ENCODE measurements around the gene FCER2.
"Not testable (repeated sequence)": the region's sequence is repeated elsewhere in the genome, so short reads cannot be mapped to it uniquely, and the experiment has no call there.

FCER2 gene

DNA sequence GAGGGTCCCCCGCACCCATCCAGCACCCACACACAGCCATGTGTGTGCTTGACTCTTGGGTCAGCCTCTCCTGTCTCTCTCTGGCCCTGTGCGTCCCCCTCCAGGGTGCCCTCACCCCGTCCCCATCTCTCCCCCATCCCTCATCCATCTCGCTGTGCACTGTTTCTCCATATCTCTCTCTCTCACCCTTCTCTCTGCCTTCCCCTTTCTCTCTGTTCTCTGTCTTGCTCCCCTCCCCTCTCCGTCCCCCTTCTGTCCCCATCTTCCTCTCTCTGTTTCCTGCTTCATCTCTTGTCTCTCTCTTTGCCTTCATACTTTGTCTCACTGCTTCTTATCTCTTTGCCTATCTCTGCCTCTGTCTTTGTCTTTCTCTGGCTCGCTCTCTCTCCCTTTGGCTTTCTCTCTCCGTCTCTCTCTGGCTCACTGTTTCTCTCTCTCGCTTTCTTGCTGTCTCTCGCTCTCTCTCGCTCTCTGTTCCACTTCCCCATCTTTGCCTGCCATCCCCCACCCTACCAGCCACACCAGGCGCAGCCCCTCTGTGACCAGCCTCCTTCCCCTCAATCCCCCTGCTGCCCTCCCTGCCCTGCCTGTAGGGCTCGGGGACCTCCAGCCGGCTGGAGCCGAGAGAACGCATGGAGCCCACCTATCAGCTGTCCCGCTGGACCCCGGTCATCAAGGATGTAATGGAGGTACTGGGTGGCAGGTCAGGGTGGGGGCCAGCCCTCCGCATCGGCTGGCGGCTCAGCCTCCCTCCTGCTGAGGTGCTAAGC is 56.1 kb downstream of the FCER2 start:
- Histone ChIP-seq H3K4me3 (ENCODE audit: low read depth, low read length, poor library complexity, severe bottlenecking) (no peak overlapping the region), H2AFZ (ENCODE audit: low read length) (no peak overlapping the region), H3K27me3 (ENCODE audit: insufficient read depth, low read length) (0 out of 2 replicates have a peak, but pooled peaks cover 3% of the 10 kb centered on the region), H3K27ac (ENCODE audit: low read depth, low read length, poor library complexity, severe bottlenecking) (no peak overlapping the region), H3K9me2 (ENCODE audit: low read depth, low read length) (no peaks in the 10 kb centered on the region), H3K4me2 (ENCODE audit: low read length) (no peak overlapping the region), H3K79me2 (ENCODE audit: insufficient read depth, low read length) (no peaks in the 10 kb centered on the region), H3K9ac (ENCODE audit: low read length) (no peak overlapping the region), H3F3A (ENCODE audit: insufficient read depth, low read length) (no peaks in the 10 kb centered on the region), H4K20me1 (ENCODE audit: insufficient read depth, low read length) (no peaks in the 10 kb centered on the region), H3K4me1 (ENCODE audit: insufficient read depth, low read length, severe bottlenecking) (no peaks in the 10 kb centered on the region), H3K9me3 (ENCODE audit: low read length) (no peaks in the 10 kb centered on the region), H3K36me3 (ENCODE audit: insufficient read depth, low read length) (peaks cover 26% of the 10 kb centered on the region)
- no peak for TF ChIP-seq EZH2 (IDR thresholded peaks at IDR 0.05; ENCODE audit: borderline replicate concordance, low read length)
- TF ChIP-seq, protein P1, sequence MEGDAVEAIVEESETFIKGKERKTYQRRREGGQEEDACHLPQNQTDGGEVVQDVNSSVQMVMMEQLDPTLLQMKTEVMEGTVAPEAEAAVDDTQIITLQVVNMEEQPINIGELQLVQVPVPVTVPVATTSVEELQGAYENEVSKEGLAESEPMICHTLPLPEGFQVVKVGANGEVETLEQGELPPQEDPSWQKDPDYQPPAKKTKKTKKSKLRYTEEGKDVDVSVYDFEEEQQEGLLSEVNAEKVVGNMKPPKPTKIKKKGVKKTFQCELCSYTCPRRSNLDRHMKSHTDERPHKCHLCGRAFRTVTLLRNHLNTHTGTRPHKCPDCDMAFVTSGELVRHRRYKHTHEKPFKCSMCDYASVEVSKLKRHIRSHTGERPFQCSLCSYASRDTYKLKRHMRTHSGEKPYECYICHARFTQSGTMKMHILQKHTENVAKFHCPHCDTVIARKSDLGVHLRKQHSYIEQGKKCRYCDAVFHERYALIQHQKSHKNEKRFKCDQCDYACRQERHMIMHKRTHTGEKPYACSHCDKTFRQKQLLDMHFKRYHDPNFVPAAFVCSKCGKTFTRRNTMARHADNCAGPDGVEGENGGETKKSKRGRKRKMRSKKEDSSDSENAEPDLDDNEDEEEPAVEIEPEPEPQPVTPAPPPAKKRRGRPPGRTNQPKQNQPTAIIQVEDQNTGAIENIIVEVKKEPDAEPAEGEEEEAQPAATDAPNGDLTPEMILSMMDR (IDR thresholded peaks at IDR 0.05; ENCODE audit: low read length), result no peak

DNA sequence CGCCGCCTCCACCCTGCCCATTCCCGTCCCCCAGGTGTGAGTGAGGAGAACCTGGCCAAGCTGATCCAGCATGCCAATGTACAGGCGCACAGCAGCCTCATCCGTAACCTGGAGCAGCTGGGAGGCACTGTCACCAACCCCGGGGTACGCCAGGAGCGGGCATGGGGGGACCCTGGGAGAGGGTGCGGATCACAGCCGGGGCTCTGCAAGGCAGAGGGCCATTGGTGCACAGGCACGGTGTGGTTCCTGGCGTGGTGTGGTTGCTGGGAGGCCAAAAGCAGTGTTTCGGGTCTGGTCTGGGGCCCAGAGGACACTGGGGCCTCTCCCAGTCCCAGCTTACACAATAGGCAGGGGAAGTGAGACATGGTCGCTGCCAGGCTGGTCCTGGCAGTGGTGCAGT is 56.8 kb downstream of the FCER2 start:
- Histone ChIP-seq H3K4me1 (ENCODE audit: insufficient read depth, low read length, severe bottlenecking) (no peaks in the 10 kb centered on the region), H3K9ac (ENCODE audit: low read length) (no peak overlapping the region), H3K27ac (ENCODE audit: low read depth, low read length, poor library complexity, severe bottlenecking) (no peak overlapping the region), H3K4me3 (ENCODE audit: low read depth, low read length, poor library complexity, severe bottlenecking) (no peak overlapping the region), H2AFZ (ENCODE audit: low read length) (no peak overlapping the region), H3K27me3 (ENCODE audit: insufficient read depth, low read length) (0 out of 2 replicates have a peak, but pooled peaks cover 3% of the 10 kb centered on the region), H3K4me2 (ENCODE audit: low read length) (no peak overlapping the region), H3K79me2 (ENCODE audit: insufficient read depth, low read length) (no peaks in the 10 kb centered on the region), H4K20me1 (ENCODE audit: insufficient read depth, low read length) (no peaks in the 10 kb centered on the region), H3K9me3 (ENCODE audit: low read length) (no peaks in the 10 kb centered on the region), H3K36me3 (ENCODE audit: insufficient read depth, low read length) (peaks cover 26% of the 10 kb centered on the region), H3K9me2 (ENCODE audit: low read depth, low read length) (no peaks in the 10 kb centered on the region), H3F3A (ENCODE audit: insufficient read depth, low read length) (no peaks in the 10 kb centered on the region)
- no peak for TF ChIP-seq EZH2 (IDR thresholded peaks at IDR 0.05; ENCODE audit: borderline replicate concordance, low read length)
- TF ChIP-seq, protein P1 (IDR thresholded peaks at IDR 0.05; ENCODE audit: low read length), result no peak

DNA sequence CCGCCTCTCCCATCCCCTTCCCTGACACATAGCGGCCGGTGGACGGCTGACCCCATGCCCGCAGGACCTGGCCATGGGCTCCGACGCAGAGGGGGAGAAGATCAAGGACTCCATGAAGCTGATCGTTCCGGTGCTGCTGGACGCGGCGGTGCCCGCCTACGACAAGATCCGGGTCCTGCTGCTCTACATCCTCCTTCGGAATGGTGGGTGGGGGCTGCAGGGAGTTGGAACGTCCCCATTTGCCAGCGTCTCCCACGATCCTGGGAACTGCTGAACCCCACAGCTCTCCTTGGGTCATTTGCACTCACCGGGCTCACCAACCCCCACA is 57.4 kb downstream of the FCER2 start:
- no peak for TF ChIP-seq EZH2 (IDR thresholded peaks at IDR 0.05; ENCODE audit: borderline replicate concordance, low read length)
- H3K9me3 ChIP-seq (ENCODE audit: low read length), result no peaks in the 10 kb centered on the region
- no peaks in the 10 kb centered on the region for H3F3A ChIP-seq (ENCODE audit: insufficient read depth, low read length)
- H2AFZ ChIP-seq (ENCODE audit: low read length), result no peak overlapping the region
- no peaks in the 10 kb centered on the region for H3K9me2 ChIP-seq (ENCODE audit: low read depth, low read length)
- H3K27ac ChIP-seq (ENCODE audit: low read depth, low read length, poor library complexity, severe bottlenecking), result no peak overlapping the region
- H3K79me2 ChIP-seq (ENCODE audit: insufficient read depth, low read length), result no peaks in the 10 kb centered on the region
- H3K4me1 ChIP-seq (ENCODE audit: insufficient read depth, low read length, severe bottlenecking), result no peaks in the 10 kb centered on the region
- H3K36me3 ChIP-seq (ENCODE audit: insufficient read depth, low read length), result peaks cover 26% of the 10 kb centered on the region
- H3K27me3 ChIP-seq (ENCODE audit: insufficient read depth, low read length), result 0 out of 2 replicates have a peak, but pooled peaks cover 3% of the 10 kb centered on the region
- no peak overlapping the region for H3K4me2 ChIP-seq (ENCODE audit: low read length)
- no peak overlapping the region for H3K4me3 ChIP-seq (ENCODE audit: low read depth, low read length, poor library complexity, severe bottlenecking)
- H3K9ac ChIP-seq (ENCODE audit: low read length), result no peak overlapping the region
- no peaks in the 10 kb centered on the region for H4K20me1 ChIP-seq (ENCODE audit: insufficient read depth, low read length)

DNA sequence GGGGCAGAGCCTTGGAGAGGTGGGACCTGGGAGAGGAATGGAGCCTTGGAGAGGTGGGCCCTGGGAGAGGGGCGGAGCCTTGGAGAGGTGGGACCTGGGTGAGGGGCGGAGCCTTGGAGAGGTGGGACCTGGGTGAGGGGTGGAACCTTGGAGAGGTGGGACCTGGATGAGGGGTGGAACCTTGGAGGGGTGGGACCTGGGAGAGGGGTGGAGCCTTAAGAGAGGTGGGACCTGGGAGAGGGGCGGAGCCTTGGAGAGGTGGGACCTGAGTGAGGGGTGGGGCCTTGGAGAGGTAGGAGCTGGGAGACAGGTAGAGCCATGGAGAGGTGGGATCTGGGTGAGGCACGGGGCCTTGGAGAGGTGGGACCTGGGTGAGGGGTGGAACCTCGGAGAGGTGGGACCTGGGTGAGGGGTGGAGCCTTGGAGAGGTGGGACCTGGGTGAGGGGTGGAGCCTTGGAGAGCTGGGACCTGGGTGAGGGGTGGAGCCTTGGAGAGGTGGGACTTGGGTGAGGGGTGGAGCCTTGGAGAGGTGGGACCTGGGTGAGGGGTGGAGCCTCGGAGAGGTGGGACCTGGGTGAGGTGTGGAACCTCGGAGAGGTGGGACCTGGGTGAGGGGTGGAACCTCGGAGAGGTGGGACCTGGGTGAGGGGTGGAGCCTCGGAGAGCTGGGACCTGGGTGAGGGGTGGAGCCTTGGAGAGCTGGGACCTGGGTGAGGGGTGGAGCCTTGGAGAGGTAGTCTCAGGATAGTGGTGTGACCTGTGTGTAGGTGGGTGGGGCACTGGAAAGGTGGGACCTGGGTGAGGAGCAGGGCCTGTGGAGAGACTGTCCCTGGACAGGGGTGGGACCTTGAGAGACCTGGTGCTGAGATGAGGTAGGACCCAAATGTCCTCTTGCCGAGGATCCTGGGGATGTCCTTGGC is 58.0 kb downstream of the FCER2 start:
- not testable (repeated sequence) for H3K9me3 ChIP-seq (ENCODE audit: low read length); H3K27me3 ChIP-seq (ENCODE audit: insufficient read depth, low read length); H3F3A ChIP-seq (ENCODE audit: insufficient read depth, low read length); H3K79me2 ChIP-seq (ENCODE audit: insufficient read depth, low read length); H3K4me1 ChIP-seq (ENCODE audit: insufficient read depth, low read length, severe bottlenecking); H3K4me3 ChIP-seq (ENCODE audit: low read depth, low read length, poor library complexity, severe bottlenecking); H3K9ac ChIP-seq (ENCODE audit: low read length); H2AFZ ChIP-seq (ENCODE audit: low read length); H3K4me2 ChIP-seq (ENCODE audit: low read length); H3K27ac ChIP-seq (ENCODE audit: low read depth, low read length, poor library complexity, severe bottlenecking); H4K20me1 ChIP-seq (ENCODE audit: insufficient read depth, low read length); H3K9me2 ChIP-seq (ENCODE audit: low read depth, low read length)
- peaks cover 26% of the 10 kb centered on the region for H3K36me3 ChIP-seq (ENCODE audit: insufficient read depth, low read length)
